SK-N-SH (cell line): ENCODE measurements around the gene CRYBG2. TPM values are rescaled to one million over a fixed set of nuclear protein-coding genes. Genes with fewer than 3 reads are reported as not detected.
A peak's percentile ranks its signal among the peaks of the same experiment; 100 is the strongest.

Experiments used
- CTCF ChIA-PET: fragments of 300-600, 350-600 bp; formaldehyde crosslinking; extraction: SDS; loops from one replicate; lab custom pipeline; 2021; lab: Yijun Ruan, JAX
- POLR2A ChIA-PET: fragments of 350-600 bp; sonication (Branson Sonifier 250); formaldehyde crosslinking; extraction: SDS; loops from one replicate; lab custom pipeline; 2020; ENCODE audit warnings: antibody characterized with exemption, inconsistent platforms; lab: Yijun Ruan, JAX
- DNase-seq: peaks from one replicate; pipeline ENCODE4 v3.0.0; 2012
- H2AFZ ChIP-seq: fragments of 200-600 bp; sonication (generic); 2 replicates; pipeline ENCODE4 v1.8.1; 2016; ENCODE audit warnings: antibody characterized with exemption, mild to moderate bottlenecking, low read depth
- H3F3A ChIP-seq: fragments of 200-600 bp; sonication (generic); replicated peaks from 2 replicates; pipeline ENCODE3; 2016; ENCODE audit warnings: antibody characterized with exemption, mild to moderate bottlenecking; ENCODE audit not compliant: insufficient read depth
- H3K27ac ChIP-seq, 2 experiments: fragments of 200-500 bp in 1 of 2; fragments of 200-600 bp in 1 of 2; sonication (Bioruptor generic) in 1 of 2; sonication (generic), shearing (Covaris generic) in 1 of 2; 2 replicates each; pipeline versions ENCODE4 v1.5.1 to v1.6.1; 2014 to 2016; ENCODE audit warnings: low read depth in 2 of 2, inconsistent platforms in 1 of 2, low read length in 1 of 2, mild to moderate bottlenecking in 1 of 2, mixed read lengths in 1 of 2
- H3K27me3 ChIP-seq: fragments of 200-600 bp; sonication (generic), shearing (Covaris generic); 2 replicates; pipeline ENCODE4 v1.6.1; 2016; ENCODE audit warnings: mixed run types; ENCODE audit not compliant: insufficient read depth
- H3K36me3 ChIP-seq, 2 experiments: fragments of 200-500 bp in 1 of 2; fragments of 200-600 bp in 1 of 2; sonication (Bioruptor generic) in 1 of 2; sonication (generic) in 1 of 2; replicated peaks in 1 of 2; 2 replicates each; pipeline versions ENCODE3 to v1.5.1; 2014 to 2016; ENCODE audit warnings: low read length in 1 of 2, mild to moderate bottlenecking in 1 of 2; ENCODE audit not compliant: insufficient read depth in 2 of 2, control insufficient read depth in 1 of 2
- H3K4me1 ChIP-seq, 2 experiments: fragments of 200-500 bp in 1 of 2; fragments of 200-600 bp in 1 of 2; sonication (Bioruptor generic) in 1 of 2; sonication (generic), shearing (Covaris generic) in 1 of 2; 2 replicates each; pipeline versions ENCODE4 v1.5.1 to v1.6.1; 2014 to 2016; ENCODE audit warnings: low read depth in 1 of 2, low read length in 1 of 2, mixed run types in 1 of 2; ENCODE audit not compliant: insufficient read depth in 2 of 2, control insufficient read depth in 1 of 2
- H3K4me2 ChIP-seq: fragments of 200-600 bp; sonication (generic), shearing (Covaris generic); 2 replicates; pipeline ENCODE4 v1.6.1; 2017; ENCODE audit warnings: mixed run types
- H3K4me3 ChIP-seq, 2 experiments: fragments of 200-500 bp in 1 of 2; fragments of 200-600 bp in 1 of 2; sonication (Bioruptor generic) in 1 of 2; sonication (generic), shearing (Covaris generic) in 1 of 2; 2 replicates each; pipeline versions ENCODE4 v1.5.1 to v1.8.1; 2014 to 2016; ENCODE audit warnings: low read depth in 2 of 2, inconsistent platforms in 1 of 2, low read length in 1 of 2, mild to moderate bottlenecking in 1 of 2, mixed read lengths in 1 of 2, moderate library complexity in 1 of 2
- H3K79me2 ChIP-seq: fragments of 200-600 bp; sonication (generic); 2 replicates; pipeline ENCODE4 v1.8.1; 2017; ENCODE audit warnings: mild to moderate bottlenecking; ENCODE audit not compliant: insufficient read depth
- H3K9ac ChIP-seq: fragments of 200-600 bp; sonication (generic); 2 replicates; pipeline ENCODE4 v1.6.1; 2017; ENCODE audit warnings: mixed run types
- H3K9me2 ChIP-seq: fragments of 200-600 bp; sonication (generic); 2 replicates; pipeline ENCODE4 v1.6.1; 2017; ENCODE audit warnings: mixed run types
- H3K9me3 ChIP-seq: fragments of 200-600 bp; sonication (generic); 2 replicates; pipeline ENCODE4 v1.6.1; 2017; ENCODE audit warnings: mixed run types, mild to moderate bottlenecking, moderate library complexity
- H4K20me1 ChIP-seq: fragments of 200-600 bp; sonication (generic); 2 replicates; pipeline ENCODE4 v1.6.1; 2017; ENCODE audit warnings: mild to moderate bottlenecking, mixed run types; ENCODE audit not compliant: insufficient read depth
- CHD2 ChIP-seq: fragments of 150-350 bp; IDR thresholded peaks from 2 replicates; pipeline ENCODE4 v1.6.1; 2018; ENCODE audit warnings: low read length; ENCODE audit not compliant: partially characterized antibody
- CTCF ChIP-seq: fragments of 200-600 bp; sonication (generic); IDR thresholded peaks from 2 replicates; pipeline ENCODE4 v1.6.1; 2017; ENCODE audit warnings: antibody characterized with exemption, mild to moderate bottlenecking, moderate library complexity
- ELF1 ChIP-seq: IDR thresholded peaks from 2 replicates; pipeline ENCODE4 v1.4.0; 2012
- EP300 ChIP-seq, 2 experiments: IDR thresholded peaks; 2 replicates each; pipeline versions ENCODE4 v1.4.0 to v1.6.1; 2012; ENCODE audit warnings: borderline replicate concordance in 1 of 2, low read depth in 1 of 2, low read length in 1 of 2
- FOXJ3 ChIP-seq: sonication (generic); formaldehyde crosslinking; IDR thresholded peaks from 2 replicates; pipeline ENCODE4 v1.5.1; 2020; ENCODE audit warnings: mild to moderate bottlenecking, missing genetic modification reagents
- FOXM1 ChIP-seq: IDR thresholded peaks from 2 replicates; pipeline ENCODE4 v1.4.0; 2012; ENCODE audit warnings: low read depth, mild to moderate bottlenecking
- NRF1 ChIP-seq: IDR thresholded peaks from 2 replicates; pipeline ENCODE4 v1.6.1; 2012; ENCODE audit warnings: low read depth, mild to moderate bottlenecking, low read length
- RAD21 ChIP-seq: IDR thresholded peaks from 2 replicates; pipeline ENCODE4 v1.6.1; 2012; ENCODE audit warnings: mild to moderate bottlenecking, low read length
- SIN3A ChIP-seq: IDR thresholded peaks from 2 replicates; pipeline ENCODE4 v1.6.1; 2012; ENCODE audit warnings: low read depth, mild to moderate bottlenecking, low read length, moderate library complexity, borderline replicate concordance
- SMC3 ChIP-seq: IDR thresholded peaks from 2 replicates; pipeline ENCODE4 v1.6.1; 2012; ENCODE audit warnings: low read depth, low read length, improper control_type of control experiment
- USF1 ChIP-seq: IDR thresholded peaks from 2 replicates; pipeline ENCODE4 v1.4.0; 2012; ENCODE audit warnings: low read depth, borderline replicate concordance
- WGBS: methylation state at CpG from one replicate; pipeline ENCODE4 v1.1.6; 2017; ENCODE audit warnings: low lambda C conversion rate; 5-methylcytosine and 5-hydroxymethylcytosine counted together
- polyA plus RNA-seq, 3 experiments: library from polyadenylated mRNA; depleted of rRNA; stranded (reverse); fragments of >200 nt; gene quantifications; 2 replicates each; pipeline ENCODE4 v1.2.3, GENCODE V29; 2012

The CRYBG2 gene
- polyA plus RNA-seq, 1 of the 3 experiments (the other 2 are of a cell fraction): 0.08 TPM

- Histone ChIP-seq H4K20me1 (no peaks in the 10 kb centered on the region), H3K9me2 (no peaks in the 10 kb centered on the region), H3K9ac (no peak overlapping the region), H3K36me3 (no peaks in the 10 kb centered on the region), H3K4me2 (no peak overlapping the region), H3F3A (no peaks in the 10 kb centered on the region), H3K9me3 (no peaks in the 10 kb centered on the region), H2AFZ (no peak overlapping the region; the same call in 1 of the 2 replicates), H3K4me1 (peaks cover 0 to 9% of the 10 kb centered on the region in 2 experiments; a peak in 2 of 4 replicates), H3K4me3 (no peak overlapping the region; a peak in 1 of 4 replicates), H3K27me3 (peaks cover 21% of the 10 kb centered on the region; the same call in 1 of the 2 replicates), H3K27ac (no peak overlapping the region), H3K79me2 (no peaks in the 10 kb centered on the region)
- WGBS: 29% methylated on average over 25 of the region's 26 CpGs
- ChIA-PET POLR2A (interaction anchor here (0.7 kb wide), 1 partner anchor 79 kb away, joined by 5 read pairs; no protein-coding TSS in a partner anchor), CTCF (interaction anchor here (0.6 to 6.7 kb wide), 49 partner anchors 13 to 297 kb away, joined by 3 to 99 read pairs (median 4); partner anchors contain the start of genes CEP85, CRYBG2, DHDDS and SH3BGRL3)
- TF ChIP-seq RAD21 (peak; percentile 75), ELF1 (no peak), NRF1 (0 out of 2 replicates have a peak, but pooled peaks have one; percentile 6), SMC3 (peak; percentile 75), CTCF (peak; percentile 93), EP300 (IDR thresholded peaks at IDR 0.05; ENCODE audit: borderline replicate concordance in 1 of 2, low read depth in 1 of 2, low read length in 1 of 2) (no peak)
- DNase-seq: peak; percentile 86
Measured at GRCh38 chr1:26363549-26364448, 9.9 kb upstream of the CRYBG2 start.

- 65% methylated on average over 3 of the region's 3 CpGs for WGBS
- Histone ChIP-seq H3K27me3 (peaks cover 25% of the 10 kb centered on the region; the same call in 1 of the 2 replicates), H3K9ac (no peak overlapping the region), H3K9me3 (no peaks in the 10 kb centered on the region), H3F3A (no peaks in the 10 kb centered on the region), H3K9me2 (no peaks in the 10 kb centered on the region), H3K4me2 (no peak overlapping the region), H3K36me3 (no peaks in the 10 kb centered on the region), H4K20me1 (no peaks in the 10 kb centered on the region), H3K27ac (no peak overlapping the region), H3K79me2 (no peaks in the 10 kb centered on the region), H3K4me3 (no peak overlapping the region), H2AFZ (no peak overlapping the region), H3K4me1 (peaks cover 0 to 9% of the 10 kb centered on the region in 2 experiments; a peak in 2 of 4 replicates)
- POLR2A ChIA-PET: no interaction called here
- TF ChIP-seq SIN3A: no peak
- no peak for TF ChIP-seq CHD2
- TF ChIP-seq FOXJ3: no peak
- no peak for TF ChIP-seq USF1
- no peak for TF ChIP-seq FOXM1
- DNase-seq: no peak
- CTCF ChIA-PET: interaction anchor here (0.6 to 6.7 kb wide), 15 partner anchors 9 to 128 kb away, joined by 3 to 99 read pairs (median 6); partner anchors contain the start of genes CEP85, CRYBG2 and SH3BGRL3
Measured at GRCh38 chr1:26362331-26362730, 8.4 kb upstream of the CRYBG2 start.
